CD4-positive, alpha-beta memory T cell (primary cell): Measurements from ENCODE around the gene USP49. TPM values are rescaled to one million over a fixed set of nuclear protein-coding genes. Genes with fewer than 3 reads are reported as not detected.

Experiments used
- polyA plus RNA-seq, 2 donors: library from polyadenylated mRNA; unstranded; fragments of 300-500 nt; fragmentation: Illumina TruSeq; gene quantifications; one replicate each; pipeline ENCODE4 v1.2.3, GENCODE V29; 2021
- total RNA-seq, 2 experiments: library from RNA; stranded (reverse); gene quantifications; one replicate each; pipeline ENCODE4 v1.2.3, GENCODE V29; 2021

Gene USP49
- total and polyA plus RNA-seq, 4 experiments from 2014 or later, result 0.18 to 2.4 (median 1.1) TPM

Other genes starting within 250 kb of the USP49 start
- gene TFEB, start 159.8 kb downstream of the USP49 start, total RNA-seq, result 10 to 100 TPM; 12.2 to 15.7 TPM
- 10 to 100 TPM in 1 of 2 donors, 1 to 10 TPM in 1; 8.2 to 17.6 TPM for gene TFEB, start 159.8 kb downstream of the USP49 start, polyA plus RNA-seq
- not detected for gene PGC, start 148.0 kb downstream of the USP49 start, total RNA-seq
- gene PGC, start 148.0 kb downstream of the USP49 start, polyA plus RNA-seq, result not detected
- 1 to 10 TPM; 8.9 to 10.0 TPM for gene FRS3, start 115.5 kb downstream of the USP49 start, total RNA-seq
- gene FRS3, start 115.5 kb downstream of the USP49 start, polyA plus RNA-seq, result 1 to 10 TPM; 2.2 to 2.8 TPM
- not detected for gene PRICKLE4, start 114.6 kb downstream of the USP49 start, total RNA-seq
- not detected for gene PRICKLE4, start 114.6 kb downstream of the USP49 start, polyA plus RNA-seq
- gene TOMM6, start 107.7 kb downstream of the USP49 start, total RNA-seq, result 100 to 1,000 TPM; 118 to 126 TPM
- 100 to 1,000 TPM; 301 to 353 TPM for gene TOMM6, start 107.7 kb downstream of the USP49 start, polyA plus RNA-seq
- 10 to 100 TPM; 10.0 to 11.5 TPM for gene MED20, start 25.8 kb upstream of the USP49 start, total RNA-seq
- gene MED20, start 25.8 kb upstream of the USP49 start, polyA plus RNA-seq, result 1 to 10 TPM; 3.5 to 6.3 TPM
- 1 to 10 TPM; 7.1 to 9.2 TPM for gene BYSL, start 26.1 kb upstream of the USP49 start, total RNA-seq
- gene BYSL, start 26.1 kb upstream of the USP49 start, polyA plus RNA-seq, result 1 to 10 TPM; 3.1 to 5.2 TPM
- 100 to 1,000 TPM; 223 to 242 TPM for gene CCND3, start 46.4 kb upstream of the USP49 start, total RNA-seq
- gene CCND3, start 46.4 kb upstream of the USP49 start, polyA plus RNA-seq, result 100 to 1,000 TPM; 532 to 555 TPM
- gene TAF8, start 155.1 kb upstream of the USP49 start, total RNA-seq, result 10 to 100 TPM; 39.1 to 40.9 TPM
- 10 to 100 TPM; 10.3 to 19.3 TPM for gene TAF8, start 155.1 kb upstream of the USP49 start, polyA plus RNA-seq
- not detected for gene C6orf132, start 247.2 kb upstream of the USP49 start, total RNA-seq
- gene C6orf132, start 247.2 kb upstream of the USP49 start, polyA plus RNA-seq, result not detected